Ectodermal cell (in vitro differentiated cells): Measurements from ENCODE around the gene CHN2.

Experiments
- H3K27ac ChIP-seq: 2 replicates; pipeline ENCODE4 v1.7.0; 2013; ENCODE audit warnings: mild to moderate bottlenecking, low read depth, low read length; ENCODE audit not compliant: insufficient read depth, poor library complexity, severe bottlenecking
- H3K27me3 ChIP-seq: 2 replicates; pipeline ENCODE4 v1.7.0; 2013; ENCODE audit warnings: mild to moderate bottlenecking, low read length; ENCODE audit not compliant: insufficient read depth, control insufficient read depth, poor library complexity, severe bottlenecking
- H3K36me3 ChIP-seq: one replicate; pipeline ENCODE4 v1.7.0; 2013; ENCODE audit warnings: low read length; ENCODE audit not compliant: control insufficient read depth, insufficient read depth
- H3K4me1 ChIP-seq: one replicate; pipeline ENCODE4 v1.7.0; 2013; ENCODE audit warnings: low read length; ENCODE audit not compliant: control insufficient read depth, insufficient read depth
- H3K4me3 ChIP-seq: 2 replicates; pipeline ENCODE4 v1.7.0; 2013; ENCODE audit warnings: low read depth, low read length, control low read depth; ENCODE audit not compliant: insufficient read depth
- H3K9me3 ChIP-seq: 2 replicates; pipeline ENCODE4 v1.7.0; 2013; ENCODE audit warnings: mild to moderate bottlenecking, low read length, moderate library complexity; ENCODE audit not compliant: control insufficient read depth
- WGBS, 2 experiments: methylation state at CpG; one replicate each; pipeline ENCODE4 v1.1.7; 2013; ENCODE audit warnings: missing lambda C conversion rate in 2 of 2; 5-methylcytosine and 5-hydroxymethylcytosine counted together

CHN2 gene

GRCh38 chr7:29410996-29411395, 216.4 kb downstream of the CHN2 start:
- H3K27me3 ChIP-seq, result no peaks in the 10 kb centered on the region
- H3K27ac ChIP-seq, result no peak overlapping the region
- no peaks in the 10 kb centered on the region for H3K4me1 ChIP-seq
- H3K4me3 ChIP-seq, result no peak overlapping the region
- H3K9me3 ChIP-seq, result no peaks in the 10 kb centered on the region
- H3K36me3 ChIP-seq, result no peaks in the 10 kb centered on the region
- 92 to 97% methylated on average over 3 of the region's 3 CpGs for WGBS, 2 experiments

- H3K36me3 ChIP-seq, result no peaks in the 10 kb centered on the region
- no peak overlapping the region for H3K4me3 ChIP-seq
- no peak overlapping the region for H3K27ac ChIP-seq
- H3K9me3 ChIP-seq, result no peaks in the 10 kb centered on the region
- H3K4me1 ChIP-seq, result no peaks in the 10 kb centered on the region
- 89 to 96% methylated on average over 1 to 3 of the region's 3 CpGs for WGBS, 2 experiments
- H3K27me3 ChIP-seq, result no peaks in the 10 kb centered on the region
Measured at GRCh38 chr7:29412912-29413311, 218.3 kb downstream of the CHN2 start.

- H3K4me3 ChIP-seq, result no peak overlapping the region
- WGBS, 2 experiments, result 96 to 97% methylated on average over 12 of the region's 12 CpGs
- no peak overlapping the region for H3K27ac ChIP-seq
- no peaks in the 10 kb centered on the region for H3K36me3 ChIP-seq
- no peaks in the 10 kb centered on the region for H3K9me3 ChIP-seq
- H3K4me1 ChIP-seq, result no peaks in the 10 kb centered on the region
- no peaks in the 10 kb centered on the region for H3K27me3 ChIP-seq
Measured at GRCh38 chr7:29413626-29414136, 219.1 kb downstream of the CHN2 start.

GRCh38 chr7:29414216-29414615, 219.6 kb downstream of the CHN2 start:
- Histone ChIP-seq H3K9me3 (no peaks in the 10 kb centered on the region), H3K4me3 (no peak overlapping the region), H3K4me1 (no peaks in the 10 kb centered on the region), H3K27ac (no peak overlapping the region), H3K36me3 (no peaks in the 10 kb centered on the region), H3K27me3 (no peaks in the 10 kb centered on the region)
- WGBS, 2 experiments, result 94 to 95% methylated on average over 10 of the region's 10 CpGs

- 88 to 91% methylated on average over 4 to 5 of the region's 5 CpGs for WGBS, 2 experiments
- Histone ChIP-seq H3K4me3 (no peak overlapping the region), H3K4me1 (no peaks in the 10 kb centered on the region), H3K27ac (no peak overlapping the region), H3K9me3 (no peaks in the 10 kb centered on the region), H3K27me3 (no peaks in the 10 kb centered on the region), H3K36me3 (no peaks in the 10 kb centered on the region)
Measured at GRCh38 chr7:29415215-29415614, 220.6 kb downstream of the CHN2 start.

- WGBS, 2 experiments, result 92 to 95% methylated on average over 9 to 10 of the region's 10 CpGs
- H3K4me1 ChIP-seq, result no peaks in the 10 kb centered on the region
- no peaks in the 10 kb centered on the region for H3K27me3 ChIP-seq
Measured at GRCh38 chr7:29416276-29416937, 221.8 kb downstream of the CHN2 start.

GRCh38 chr7:29416938-29417305, 222.3 kb downstream of the CHN2 start:
- H3K36me3 ChIP-seq, result no peaks in the 10 kb centered on the region
- H3K9me3 ChIP-seq, result no peaks in the 10 kb centered on the region
- H3K27ac ChIP-seq, result no peak overlapping the region
- no peaks in the 10 kb centered on the region for H3K4me1 ChIP-seq
- H3K27me3 ChIP-seq, result no peaks in the 10 kb centered on the region
- WGBS, 2 experiments, result 94 to 95% methylated on average over 9 of the region's 9 CpGs
- no peak overlapping the region for H3K4me3 ChIP-seq

More at GRCh38 chr7:29416276-29416937, 221.8 kb downstream of the CHN2 start:
- Histone ChIP-seq H3K4me3 (no peak overlapping the region), H3K9me3 (no peaks in the 10 kb centered on the region), H3K36me3 (no peaks in the 10 kb centered on the region), H3K27ac (no peak overlapping the region)

- Histone ChIP-seq H3K27ac (no peak overlapping the region), H3K4me1 (no peaks in the 10 kb centered on the region), H3K4me3 (no peak overlapping the region), H3K27me3 (no peaks in the 10 kb centered on the region), H3K9me3 (no peaks in the 10 kb centered on the region), H3K36me3 (no peaks in the 10 kb centered on the region)
- 96 to 97% methylated on average over 12 of the region's 12 CpGs for whole genome bisulfite sequencing, 2 experiments
Measured at GRCh38 chr7:29418056-29418455, 223.5 kb downstream of the CHN2 start.

- H3K9me3 ChIP-seq, result no peaks in the 10 kb centered on the region
- no peaks in the 10 kb centered on the region for H3K36me3 ChIP-seq
- H3K27me3 ChIP-seq, result no peaks in the 10 kb centered on the region
- no peaks in the 10 kb centered on the region for H3K4me1 ChIP-seq
- 95 to 99% methylated on average over 6 of the region's 6 CpGs for WGBS, 2 experiments
- no peak overlapping the region for H3K4me3 ChIP-seq
- no peak overlapping the region for H3K27ac ChIP-seq
Measured at GRCh38 chr7:29418651-29419050, 224.1 kb downstream of the CHN2 start.

- no peaks in the 10 kb centered on the region for H3K9me3 ChIP-seq
- H3K27ac ChIP-seq, result no peak overlapping the region
- no peaks in the 10 kb centered on the region for H3K4me1 ChIP-seq
- H3K4me3 ChIP-seq, result no peak overlapping the region
- H3K36me3 ChIP-seq, result no peaks in the 10 kb centered on the region
- H3K27me3 ChIP-seq, result no peaks in the 10 kb centered on the region
Measured at GRCh38 chr7:29420011-29420410, 225.4 kb downstream of the CHN2 start.
